Occipital lobe (tissue), 2 donors: ENCODE data around the gene IL36G. TPM values are rescaled to one million over a fixed set of nuclear protein-coding genes. Genes with fewer than 3 reads are reported as not detected.

Source experiments
- DNase-seq: peaks from one replicate; lab custom pipeline; 2025; lab: John Stamatoyannopoulos, UW
- total RNA-seq: library from RNA; depleted of rRNA; stranded (reverse); fragments of >200 nt; gene quantifications from one replicate; pipeline ENCODE4 v1.2.3, GENCODE V29; 2014

The IL36G gene
- total RNA-seq, 1 donor from 2014 or later = not detected

DNA sequence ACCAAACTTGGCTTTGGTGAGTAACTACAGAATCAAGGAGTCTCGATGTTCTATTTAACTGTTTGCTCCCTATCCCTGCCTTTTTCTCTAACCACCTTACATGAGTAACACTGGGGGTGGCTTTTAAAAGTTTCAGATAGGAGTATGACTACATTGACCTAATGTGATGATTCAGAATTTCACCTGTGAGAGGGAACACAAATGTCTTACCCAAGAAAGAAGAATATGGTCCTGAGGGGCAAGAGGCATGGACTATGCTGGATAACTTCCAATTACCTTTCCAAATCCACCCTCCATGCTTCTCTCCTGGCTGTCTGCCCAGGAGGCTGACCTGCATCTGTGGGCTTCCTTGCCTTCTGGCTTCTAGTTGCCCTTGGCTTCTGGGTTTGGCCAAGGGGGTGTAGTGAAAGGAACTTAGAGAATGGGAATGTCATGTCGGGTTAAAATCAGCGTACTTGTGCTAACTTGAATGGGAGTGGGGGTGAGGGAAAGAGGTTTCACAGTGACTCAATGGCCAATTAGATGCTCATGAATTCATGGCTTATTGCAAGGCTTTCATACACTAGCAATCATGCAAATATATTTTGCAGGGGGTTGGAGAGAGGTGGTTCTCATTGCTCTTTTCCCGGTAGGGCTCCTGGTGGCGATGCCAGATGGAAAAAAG, 5.3 kb upstream of the IL36G start:
- no peak for DNase-seq

DNA sequence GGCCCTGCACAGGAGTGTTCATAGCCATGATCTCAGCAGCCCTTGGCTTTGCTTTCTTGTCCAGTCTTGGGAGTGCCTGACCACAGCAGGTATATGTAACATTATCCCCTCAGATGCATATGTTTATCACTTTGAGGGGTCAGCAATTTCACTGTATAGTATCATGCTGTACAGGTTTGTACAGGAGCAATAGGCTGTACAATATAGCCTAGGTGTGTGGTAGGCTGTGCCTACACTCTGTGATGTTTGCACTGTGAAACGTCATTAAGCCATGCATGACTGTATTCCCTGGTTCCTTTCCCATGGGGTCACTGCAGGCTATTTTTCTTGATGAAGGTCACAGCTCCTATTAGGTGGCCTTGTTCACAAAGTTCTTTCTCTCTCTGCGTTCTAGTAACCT, 4.7 kb upstream of the IL36G start:
- no peak for DNase-seq

DNA sequence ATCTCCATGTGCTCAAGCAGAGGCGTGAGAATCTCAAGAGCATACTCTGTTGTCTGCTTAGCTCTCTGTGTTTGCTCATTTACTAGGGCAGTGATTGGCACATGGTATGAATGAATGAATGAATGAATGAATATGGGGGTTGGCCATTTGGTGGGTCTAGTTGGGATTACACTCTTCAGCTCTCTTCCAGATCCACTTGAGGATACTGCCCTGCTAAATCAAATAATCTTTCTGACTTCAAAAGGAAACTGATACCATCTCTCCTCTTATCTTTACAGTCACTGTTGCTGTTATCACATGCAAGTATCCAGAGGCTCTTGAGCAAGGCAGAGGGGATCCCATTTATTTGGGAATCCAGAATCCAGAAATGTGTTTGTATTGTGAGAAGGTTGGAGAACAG, 1.9 kb downstream of the IL36G start:
- no peak for DNase-seq

DNA sequence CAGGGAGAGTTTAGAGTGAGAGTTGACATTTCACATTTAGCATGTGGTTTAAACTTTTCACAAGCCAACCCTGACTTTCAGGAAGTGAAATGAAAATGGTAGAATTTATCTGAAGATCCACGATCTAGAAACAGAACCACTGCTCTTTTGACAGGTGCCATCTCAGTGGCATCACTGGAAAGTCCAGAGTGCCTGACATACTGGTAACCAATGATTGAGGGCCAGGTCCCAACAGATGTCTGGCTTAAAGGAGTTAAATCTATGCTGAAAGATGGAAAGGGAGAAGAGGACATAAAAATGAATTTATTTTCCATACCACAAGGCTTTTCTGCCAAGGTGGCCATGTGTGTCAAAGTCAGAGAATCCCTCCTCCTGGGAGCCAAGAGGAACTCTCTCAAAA, 2.7 kb downstream of the IL36G start:
- no peak for DNase-seq

DNA sequence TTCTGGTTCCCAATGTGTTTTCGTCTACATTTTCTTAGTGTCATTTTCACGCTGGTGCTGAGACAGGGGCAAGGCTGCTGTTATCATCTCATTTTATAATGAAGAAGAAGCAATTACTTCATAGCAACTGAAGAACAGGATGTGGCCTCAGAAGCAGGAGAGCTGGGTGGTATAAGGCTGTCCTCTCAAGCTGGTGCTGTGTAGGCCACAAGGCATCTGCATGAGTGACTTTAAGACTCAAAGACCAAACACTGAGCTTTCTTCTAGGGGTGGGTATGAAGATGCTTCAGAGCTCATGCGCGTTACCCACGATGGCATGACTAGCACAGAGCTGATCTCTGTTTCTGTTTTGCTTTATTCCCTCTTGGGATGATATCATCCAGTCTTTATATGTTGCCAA, 7.3 kb downstream of the IL36G start:
- no peak for DNase-seq

DNA sequence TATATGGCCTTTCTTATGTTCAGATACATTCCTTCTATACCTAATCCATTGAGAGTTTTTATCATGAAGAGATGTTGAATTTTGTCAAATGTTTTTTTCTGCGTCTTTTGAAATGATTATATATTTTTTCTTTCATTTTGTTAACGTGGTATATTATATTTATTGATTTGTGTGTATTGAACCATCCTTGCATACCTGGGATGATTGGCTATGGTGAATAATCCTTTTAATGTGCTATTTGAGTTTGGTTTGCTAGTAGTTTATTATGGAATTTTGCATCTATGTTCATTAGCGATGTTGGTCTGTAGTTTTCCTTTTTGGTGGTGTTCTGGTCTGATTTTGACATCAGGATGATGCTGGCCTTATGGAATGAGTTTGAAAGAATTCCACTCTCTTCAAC, 11.8 kb downstream of the IL36G start:
- DNase-seq = no peak

DNA sequence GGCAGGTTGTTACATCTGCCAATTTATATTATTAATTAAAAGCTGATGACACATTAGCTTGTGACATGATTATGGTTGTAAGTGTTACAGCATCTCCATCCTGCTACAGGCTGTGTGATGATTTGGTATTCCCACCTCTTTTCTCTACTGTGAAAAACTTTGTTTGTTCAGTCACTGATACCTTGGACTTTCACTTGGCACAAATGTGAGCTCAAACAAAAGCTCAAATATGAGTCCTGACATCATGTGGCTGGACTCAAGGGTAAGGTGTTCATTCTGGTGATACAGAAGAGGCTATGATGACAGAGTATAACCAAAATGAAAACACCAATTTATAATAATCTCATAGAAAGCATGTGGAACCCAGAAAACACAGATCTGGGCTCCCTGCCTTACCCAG, 16.0 kb downstream of the IL36G start:
- DNase-seq = no peak

DNA sequence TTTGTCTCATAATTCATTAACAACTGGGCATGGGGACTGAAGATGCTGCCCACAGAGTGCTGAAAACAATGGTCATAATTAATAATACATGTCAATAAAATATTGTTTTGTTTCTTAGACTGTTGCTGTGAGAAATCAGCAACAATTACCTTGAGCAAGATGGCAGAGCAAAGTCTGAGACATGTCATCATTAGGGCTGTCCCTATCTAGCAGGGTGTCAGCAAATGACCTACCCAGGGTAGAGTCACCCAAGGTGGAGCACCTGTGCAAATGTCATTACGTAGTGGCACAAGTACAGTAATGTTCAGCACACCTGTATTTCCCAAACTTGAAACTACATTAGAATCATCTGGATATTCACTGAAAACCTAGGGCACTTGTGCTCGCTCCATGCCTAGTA, 16.8 kb downstream of the IL36G start:
- DNase-seq = no peak

DNA sequence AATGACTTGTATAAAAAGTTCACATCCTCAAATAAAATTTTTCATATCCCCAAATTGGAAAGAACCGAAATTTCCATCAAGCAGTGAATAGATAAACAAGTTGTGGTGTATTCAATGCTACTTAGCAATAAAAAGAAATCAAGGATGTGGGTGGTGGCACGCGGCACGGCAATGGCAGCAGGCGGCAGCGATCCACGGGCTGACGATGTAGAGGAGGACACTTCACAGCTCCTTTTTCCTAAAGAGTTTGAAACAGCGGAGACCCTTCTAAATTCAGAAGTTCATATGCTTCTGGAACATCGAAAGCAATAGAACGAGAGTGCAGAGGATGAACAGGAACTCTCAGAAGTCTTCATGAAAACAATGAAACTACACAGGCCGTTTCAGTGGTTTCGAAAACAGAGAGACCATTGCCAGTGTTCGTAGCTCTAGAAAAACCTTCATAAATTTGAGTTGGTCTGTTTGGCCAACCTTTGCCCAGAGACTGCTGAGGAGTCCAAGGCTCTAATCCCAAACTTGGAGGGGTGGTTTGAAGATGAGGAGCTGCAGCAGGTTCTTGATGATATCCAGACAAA, 17.6 kb downstream of the IL36G start:
- DNase-seq = no peak

DNA sequence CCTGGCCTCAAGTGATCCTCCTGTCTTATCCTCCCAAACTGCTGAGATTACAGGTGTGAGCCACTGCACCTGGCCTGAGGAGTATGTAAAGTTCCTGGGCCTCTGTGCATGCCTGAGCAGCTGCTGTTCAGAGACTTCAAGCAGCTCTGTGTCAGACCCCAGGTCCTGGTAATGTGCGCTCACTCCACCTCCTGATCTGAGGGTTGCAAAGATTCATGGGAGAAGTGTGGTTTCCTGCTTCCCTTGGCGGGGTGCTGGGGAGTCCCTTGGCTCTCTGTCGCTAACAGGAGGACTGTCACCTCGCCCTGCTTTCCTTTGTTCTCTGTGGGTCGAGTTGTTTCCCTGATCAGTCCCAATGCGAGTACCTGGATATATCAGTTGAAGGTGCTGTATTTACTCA, 18.8 kb downstream of the IL36G start:
- DNase-seq = no peak

DNA sequence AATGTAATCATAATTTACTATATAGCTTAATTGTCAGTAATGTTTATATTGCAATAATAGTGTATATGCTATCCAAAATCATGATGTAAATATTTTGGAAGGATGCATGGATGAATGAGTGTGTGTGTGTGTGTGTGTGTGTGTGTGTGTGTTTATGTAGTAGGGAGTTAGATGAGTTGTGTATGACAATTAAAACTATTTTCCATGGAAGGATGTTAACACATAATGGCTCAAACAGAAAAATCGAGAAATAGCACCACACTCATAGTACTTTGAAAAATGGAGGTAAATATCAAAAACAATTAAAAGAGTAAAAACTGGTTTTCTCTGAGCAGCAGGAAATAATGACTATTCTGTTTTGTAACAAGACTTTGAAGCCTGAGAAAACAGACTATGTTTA, 19.3 kb downstream of the IL36G start:
- no peak for DNase-seq

DNA sequence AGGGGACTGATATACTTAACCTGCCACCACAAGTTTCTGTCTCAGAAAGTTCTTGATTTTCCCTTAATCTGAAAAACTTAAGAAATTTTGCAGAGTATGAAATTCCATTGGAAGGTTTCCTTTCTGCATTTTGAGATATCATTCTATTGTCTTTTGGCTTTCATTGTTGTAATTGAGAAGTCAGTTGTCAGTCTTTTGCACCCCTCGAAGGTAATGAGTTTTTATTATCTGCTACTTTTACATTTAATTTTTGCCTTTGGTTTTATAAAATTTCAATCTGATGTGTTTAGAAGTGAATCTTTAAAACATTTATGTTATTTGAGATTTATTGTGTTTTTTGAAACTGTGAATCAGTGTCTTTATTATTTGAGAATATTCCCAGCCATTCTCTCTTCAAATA, 22.6 kb downstream of the IL36G start:
- no peak for DNase-seq

DNA sequence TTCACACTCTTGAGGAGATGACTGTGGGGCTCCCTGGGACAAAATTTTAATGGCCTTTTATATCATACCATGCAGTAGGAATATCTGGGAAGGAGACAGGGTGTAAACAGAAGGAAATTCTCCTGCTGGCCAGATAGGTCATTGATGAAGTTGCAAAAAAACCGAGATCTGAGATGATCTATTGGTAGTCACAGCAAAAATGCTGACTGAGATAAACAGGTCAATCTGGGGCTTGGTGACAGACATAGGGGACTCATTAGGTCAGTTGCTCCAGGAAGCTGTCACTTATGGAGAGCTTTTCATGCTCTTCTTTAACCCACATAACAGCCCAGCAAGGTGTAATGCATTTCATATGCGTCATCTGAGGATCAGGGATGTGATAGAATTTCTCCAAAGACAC, 24.9 kb downstream of the IL36G start:
- no peak for DNase-seq

DNA sequence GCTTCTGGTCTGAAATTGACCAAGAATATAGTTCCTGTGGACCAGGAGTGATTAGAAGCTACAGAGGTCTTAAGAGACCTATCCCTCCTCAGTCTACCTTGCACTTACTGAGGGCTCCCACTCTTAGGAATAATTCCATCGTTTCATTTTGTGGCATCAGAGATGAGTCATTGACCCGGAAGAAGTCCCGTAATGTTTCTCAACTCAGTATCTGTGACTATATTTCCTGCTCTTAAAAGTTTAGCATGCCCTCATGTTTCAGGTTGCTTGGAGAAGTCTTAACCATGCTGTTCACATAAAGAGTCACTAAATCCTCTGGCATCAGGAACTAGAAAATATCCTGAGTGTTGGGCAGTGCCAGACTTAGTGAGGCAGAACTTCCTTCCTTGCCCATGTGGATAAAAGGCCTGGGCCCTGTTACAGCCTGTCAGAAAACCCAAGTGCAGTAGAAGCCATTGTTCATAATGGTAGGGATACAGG, 27.3 kb downstream of the IL36G start, which contains the start of gene IL36A:
Gene IL36A, plus strand, starts transcription at position 430 of the 480 bp plus-strand sequence. CDS start 413 bp downstream, outside the sequence.
- no peak for DNase-seq

DNA sequence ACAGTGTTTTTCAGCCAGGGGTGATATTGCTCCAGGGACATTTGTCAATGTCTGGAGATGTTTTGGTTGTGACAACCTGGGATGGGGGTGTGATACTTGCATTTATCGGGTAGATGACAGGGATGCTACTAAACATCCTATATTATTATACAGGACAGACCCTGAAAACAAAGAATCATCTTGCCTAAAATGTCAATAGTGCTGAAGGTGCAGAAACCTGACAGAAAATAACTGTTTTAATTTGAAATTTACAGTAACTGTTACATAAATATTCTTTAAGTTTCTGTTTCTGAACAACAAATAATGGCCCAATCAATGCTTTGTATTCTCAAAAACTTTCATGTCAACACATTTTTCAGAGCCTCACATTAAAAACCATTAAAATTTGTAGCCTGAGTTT, 29.4 kb downstream of the IL36G start:
- no peak for DNase-seq

DNA sequence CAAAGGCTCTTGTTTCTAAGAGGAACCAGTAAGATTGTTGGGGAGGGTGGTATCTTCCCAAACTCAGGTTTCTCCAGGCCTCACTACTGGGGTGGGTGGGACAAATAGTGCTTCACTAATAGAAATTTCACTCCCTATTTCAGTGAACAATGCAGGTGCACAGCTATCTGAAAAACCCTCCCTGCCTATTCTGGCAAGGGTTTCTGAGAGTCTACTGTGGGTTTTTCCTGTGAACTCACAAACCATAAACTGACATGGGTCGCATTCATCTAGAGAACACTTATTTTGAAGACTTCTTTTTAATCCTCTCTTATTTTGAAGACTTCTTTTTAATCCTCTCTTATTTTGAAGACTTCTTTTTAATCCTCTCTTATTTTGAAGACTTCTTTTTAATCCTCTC, 31.8 kb downstream of the IL36G start:
- DNase-seq = no peak

DNA sequence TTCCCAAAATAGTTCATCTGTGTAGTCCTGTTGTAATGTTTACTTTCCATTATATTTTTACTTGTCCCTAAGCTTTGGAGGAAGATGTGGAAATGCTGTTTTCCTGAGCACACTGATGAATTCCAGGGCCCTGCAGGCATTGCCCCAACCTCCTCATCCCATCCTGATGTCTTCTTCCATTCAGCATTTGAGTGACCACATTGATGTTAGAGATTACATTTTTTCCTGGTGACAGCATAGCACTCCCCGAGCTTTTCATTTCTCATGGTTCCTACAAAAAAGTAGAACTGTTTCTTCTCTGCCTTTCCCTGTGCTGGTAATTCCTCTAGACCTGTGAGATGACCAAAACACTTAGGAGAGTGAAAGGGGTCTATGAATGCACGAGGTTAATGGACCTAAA, 32.3 kb downstream of the IL36G start:
- no peak for DNase-seq

DNA sequence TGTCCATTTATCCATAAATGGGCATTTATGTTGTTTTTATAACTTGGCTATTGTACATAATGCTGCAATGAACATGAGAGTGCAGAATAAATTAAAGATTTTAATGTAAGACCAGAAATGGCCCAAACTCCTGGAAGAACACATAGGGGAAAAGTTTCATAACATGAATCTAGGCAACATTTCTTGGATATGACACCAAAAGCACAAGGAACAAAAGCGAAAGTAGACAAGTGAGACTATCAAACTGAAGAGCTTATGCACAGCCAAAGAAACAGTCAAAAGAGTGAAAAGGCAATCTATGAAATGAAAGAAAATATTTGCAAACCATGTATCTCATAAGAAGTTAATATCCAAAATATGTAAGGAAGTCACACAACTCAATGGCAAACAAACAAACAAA, 33.3 kb downstream of the IL36G start:
- DNase-seq = no peak

DNA sequence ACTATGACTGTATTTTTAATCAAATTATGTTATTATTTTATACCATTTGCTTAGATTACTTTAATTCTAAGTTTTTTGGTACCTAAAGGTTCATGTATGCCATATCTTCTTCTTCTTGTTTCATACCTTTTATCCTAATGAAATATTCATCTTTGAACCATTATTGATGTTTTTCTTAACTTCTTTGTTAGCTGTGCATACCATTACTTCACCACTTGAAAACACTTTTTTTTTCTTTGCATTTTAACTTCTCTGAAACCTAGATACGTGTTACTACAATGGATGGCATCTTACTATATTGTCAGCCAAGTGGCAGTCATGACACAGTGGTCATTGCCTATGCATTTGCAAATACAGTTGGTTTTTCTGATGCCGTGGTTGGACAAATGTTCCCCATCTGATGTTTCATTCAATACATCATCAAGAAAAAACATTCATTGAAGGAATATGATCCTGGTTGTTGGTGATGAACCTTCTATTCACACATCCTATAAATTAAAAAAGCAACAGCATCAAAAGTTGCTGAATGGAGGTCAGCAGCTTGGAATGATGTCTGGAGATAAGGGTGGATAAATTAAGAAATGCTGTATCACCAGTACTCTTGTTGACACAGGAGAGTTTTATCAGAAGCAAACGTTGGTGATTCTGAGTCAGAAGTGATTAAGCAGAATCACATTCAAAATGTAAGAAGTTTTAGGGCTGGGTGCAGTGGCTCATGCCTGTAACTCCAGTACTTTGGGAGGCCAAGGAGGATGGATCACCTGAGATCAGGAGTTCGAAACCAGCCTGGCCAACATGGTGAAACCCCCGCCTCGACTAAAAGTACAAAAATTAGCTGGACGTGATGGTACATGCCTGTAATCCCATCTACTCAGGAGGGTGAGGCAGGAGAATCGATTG, 34.9 kb downstream of the IL36G start:
- no peak for DNase-seq

DNA sequence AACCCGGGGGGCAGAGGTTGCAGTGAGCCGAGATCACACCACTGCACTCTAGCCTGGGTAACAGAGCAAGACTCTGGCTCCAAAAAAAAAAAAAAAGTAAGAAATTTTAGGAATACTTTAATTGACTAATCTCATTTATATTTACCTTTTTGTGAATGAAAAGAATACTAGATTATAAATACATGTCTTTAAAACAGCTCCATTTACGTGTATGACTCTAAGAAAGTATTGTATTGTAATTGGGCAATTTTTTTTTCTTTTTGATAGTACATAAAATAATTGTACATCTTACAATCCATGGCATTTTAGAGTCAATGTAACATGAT, 35.5 kb downstream of the IL36G start:
- DNase-seq = no peak

DNA sequence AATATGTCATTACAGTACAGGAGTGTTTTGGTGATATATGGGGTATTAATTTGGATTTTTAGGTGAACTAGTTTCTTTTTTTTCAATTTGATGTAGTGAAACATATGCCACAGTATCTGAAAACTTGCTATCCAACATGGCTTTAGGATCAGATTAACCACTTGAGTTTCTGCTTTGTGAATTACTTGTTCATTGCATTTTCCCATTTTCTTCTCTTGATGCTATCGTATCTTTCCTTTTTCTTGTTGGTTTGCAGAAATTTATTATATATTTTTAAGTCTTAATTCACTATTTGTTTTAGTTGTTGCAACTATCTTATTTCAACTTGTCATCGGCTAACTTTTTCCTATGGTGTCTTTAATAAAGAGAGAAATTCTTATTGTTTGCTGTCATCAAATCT, 36.3 kb downstream of the IL36G start:
- no peak for DNase-seq

DNA sequence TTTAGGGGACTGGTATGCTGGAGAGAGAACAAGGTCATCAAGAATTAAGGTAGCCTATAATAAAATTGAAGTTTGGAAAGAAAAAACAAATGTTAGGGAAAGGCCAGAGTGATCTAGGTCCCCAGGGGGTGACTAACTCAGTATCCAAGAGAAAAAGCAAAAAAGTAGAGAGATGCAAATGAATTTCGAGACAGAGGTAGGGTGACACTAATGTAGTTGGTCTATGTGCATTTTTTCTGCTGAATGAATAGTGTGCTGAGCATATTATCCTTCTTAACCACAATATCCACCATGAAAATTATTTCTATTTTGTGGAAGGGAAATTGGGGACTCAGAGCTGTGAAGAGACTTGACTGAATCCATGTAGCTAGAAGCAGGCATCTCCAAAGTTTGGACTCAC, 37.2 kb downstream of the IL36G start:
- DNase-seq = no peak

DNA sequence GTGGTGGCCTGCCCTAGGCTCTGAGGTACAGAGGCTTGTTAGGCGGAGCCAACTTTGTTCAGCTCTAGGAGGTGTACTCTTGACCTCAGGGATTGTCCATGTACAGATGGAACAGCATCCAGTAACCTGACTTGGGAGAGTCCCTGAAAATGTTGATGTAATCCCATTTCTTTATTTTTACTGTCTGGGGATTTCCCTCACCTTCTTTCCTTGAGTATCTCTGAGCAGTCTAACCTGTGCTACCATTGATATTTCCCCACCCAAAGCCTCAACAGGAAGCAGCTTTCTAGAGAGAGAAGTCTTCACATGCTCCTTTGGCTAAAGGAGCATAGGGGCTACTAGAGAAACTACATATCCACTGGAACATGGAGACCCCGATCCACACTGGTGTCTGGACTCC, 37.8 kb downstream of the IL36G start:
- no peak for DNase-seq
